Measurements from ENCODE around the gene MCM9.

GRCh38 chr6:118775381-118775780 lies 159.6 kb downstream of the MCM9 start:
- TF ChIP-seq YY1 (IDR thresholded peaks at IDR 0.05; ENCODE audit: insufficient read depth, insufficient read length): no peak
- no peak for TF ChIP-seq ZNF274 (IDR thresholded peaks at IDR 0.05; ENCODE audit: low read depth, low read length)
